Hepatocyte (in vitro differentiated cells): Measurements from ENCODE around the gene KLHL26.

Experiments
- CTCF ChIP-seq: fragments of 200-600 bp; sonication (generic); IDR thresholded peaks from 2 replicates; pipeline ENCODE4 v1.5.1; 2016; ENCODE audit warnings: antibody characterized with exemption, mild to moderate bottlenecking; ENCODE audit not compliant: poor library complexity
- EZH2 ChIP-seq: fragments of 200-600 bp; sonication (generic); IDR thresholded peaks from 2 replicates; pipeline ENCODE4 v1.6.1; 2016; ENCODE audit warnings: antibody characterized with exemption, mild to moderate bottlenecking, borderline replicate concordance
- EZH2phosphoT487 ChIP-seq: fragments of 200-600 bp; sonication (generic); IDR thresholded peaks from one replicate; pipeline ENCODE4 v1.6.1; 2018; ENCODE audit warnings: antibody characterized with exemption, mild to moderate bottlenecking, low read depth, moderate library complexity; ENCODE audit not compliant: unreplicated experiment, severe bottlenecking

- TF ChIP-seq CTCF, result no peak
- TF ChIP-seq EZH2, result no peak
- TF ChIP-seq EZH2phosphoT487, result no peak
These were observed 48.7 kb upstream of the KLHL26 start for GRCh38 chr19:18587962-18588610.
